Activated gamma-delta T cell treated with Interleukin-2 at 50 U/mL for 16 hours (primary cell): ENCODE measurements around the gene ELN.
"Not testable (repeated sequence)": the region's sequence is repeated elsewhere in the genome, so short reads cannot be mapped to it uniquely, and the experiment has no call there.

ENCODE experiments used
- DNase-seq: peaks from one replicate; pipeline ENCODE4 v3.0.0-alpha.2; 2020

The ELN gene

DNA sequence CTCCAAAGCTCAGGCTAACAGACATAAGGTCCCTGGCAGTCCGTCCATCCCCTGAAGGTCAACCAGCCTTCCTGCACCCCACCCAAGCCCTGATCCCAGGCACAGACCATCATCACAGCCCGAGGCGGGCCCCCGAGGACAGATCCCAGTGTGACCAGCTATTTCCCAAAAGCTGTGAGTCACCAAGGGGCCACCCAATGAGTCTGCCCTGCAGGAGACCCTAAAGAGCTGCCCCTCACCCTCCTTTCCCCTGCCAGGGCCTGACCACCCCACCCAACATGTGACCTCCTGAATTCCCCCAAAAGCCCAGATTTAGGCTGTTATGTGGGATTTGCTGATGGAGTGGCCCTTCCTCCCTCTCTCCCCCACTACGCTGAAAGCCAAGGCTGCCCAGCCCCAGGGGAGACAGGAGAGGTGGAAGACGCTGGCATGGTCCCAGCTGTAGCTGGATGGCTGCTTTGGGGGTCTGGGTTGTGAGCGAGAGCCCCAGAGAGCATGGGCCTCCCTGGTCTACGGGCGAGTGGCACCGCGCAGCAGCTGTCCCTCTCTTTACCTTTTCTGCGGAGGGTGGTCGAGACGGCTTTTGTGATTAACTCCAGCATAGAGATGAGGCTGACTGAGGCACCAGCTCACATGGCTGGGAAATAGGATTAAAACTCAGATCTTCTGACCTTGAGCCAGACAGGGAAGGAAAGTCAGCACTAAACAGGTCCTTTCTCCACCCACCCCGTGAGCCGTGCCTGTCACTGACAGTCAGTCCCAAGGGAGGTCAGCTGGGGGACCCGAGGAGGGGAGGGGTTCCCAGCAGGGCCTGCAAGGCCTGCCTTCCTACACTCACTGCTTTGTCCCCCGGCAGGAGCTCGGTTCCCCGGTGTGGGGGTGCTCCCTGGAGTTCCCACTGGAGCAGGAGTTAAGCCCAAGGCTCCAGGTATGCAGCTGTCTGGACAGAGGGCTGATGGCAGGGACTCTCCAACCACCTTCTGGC lies 16.7 kb downstream of the ELN start:
- DNase-seq, result no peak

DNA sequence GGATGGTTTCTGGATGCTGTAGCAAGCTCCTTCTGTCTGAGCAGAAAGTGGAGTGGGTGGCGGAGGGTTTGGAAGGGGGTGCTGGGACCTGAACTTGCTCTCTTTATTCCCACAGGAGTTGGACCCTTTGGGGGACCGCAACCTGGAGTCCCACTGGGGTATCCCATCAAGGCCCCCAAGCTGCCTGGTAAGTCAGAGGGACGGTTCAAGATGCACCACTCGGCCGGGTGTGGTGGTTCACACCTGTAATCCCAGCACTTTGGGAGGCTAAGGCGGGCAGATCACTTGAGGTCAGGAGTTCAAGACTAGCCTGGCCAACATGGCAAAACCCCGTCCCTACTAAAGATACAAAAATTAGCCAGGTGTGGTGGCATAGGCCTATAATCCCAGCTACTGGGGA lies 18.6 kb downstream of the ELN start:
- DNase-seq, result not testable (repeated sequence)

- no peak for DNase-seq
Measured at GRCh38 chr7:74047804-74048380, 19.9 kb downstream of the ELN start.

DNA sequence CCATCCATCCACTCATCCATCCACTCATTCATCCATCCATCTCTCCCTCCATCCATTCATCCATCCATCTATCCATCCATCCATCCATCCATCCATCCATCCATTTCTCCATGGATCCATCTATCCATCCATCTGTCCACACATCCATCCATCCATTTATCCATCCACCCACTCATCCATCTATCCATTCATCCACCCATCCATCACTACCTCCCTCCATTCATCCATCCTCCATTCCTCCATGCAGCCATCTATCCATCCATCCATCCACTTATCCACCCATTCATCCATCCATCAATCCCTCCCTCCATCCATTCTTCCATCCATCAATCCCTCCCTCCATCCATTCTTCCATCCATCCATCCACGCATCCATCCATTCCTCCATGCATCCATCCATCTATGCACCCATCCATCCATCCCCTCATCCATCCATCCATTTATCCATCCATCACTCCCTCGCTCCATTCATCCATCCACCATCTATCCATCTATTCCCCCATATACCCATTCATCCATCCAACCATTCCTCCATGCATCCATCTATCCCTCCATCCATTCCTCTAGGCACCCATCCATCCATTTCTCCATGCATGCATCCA lies 21.1 kb downstream of the ELN start:
- DNase-seq, result no peak

DNA sequence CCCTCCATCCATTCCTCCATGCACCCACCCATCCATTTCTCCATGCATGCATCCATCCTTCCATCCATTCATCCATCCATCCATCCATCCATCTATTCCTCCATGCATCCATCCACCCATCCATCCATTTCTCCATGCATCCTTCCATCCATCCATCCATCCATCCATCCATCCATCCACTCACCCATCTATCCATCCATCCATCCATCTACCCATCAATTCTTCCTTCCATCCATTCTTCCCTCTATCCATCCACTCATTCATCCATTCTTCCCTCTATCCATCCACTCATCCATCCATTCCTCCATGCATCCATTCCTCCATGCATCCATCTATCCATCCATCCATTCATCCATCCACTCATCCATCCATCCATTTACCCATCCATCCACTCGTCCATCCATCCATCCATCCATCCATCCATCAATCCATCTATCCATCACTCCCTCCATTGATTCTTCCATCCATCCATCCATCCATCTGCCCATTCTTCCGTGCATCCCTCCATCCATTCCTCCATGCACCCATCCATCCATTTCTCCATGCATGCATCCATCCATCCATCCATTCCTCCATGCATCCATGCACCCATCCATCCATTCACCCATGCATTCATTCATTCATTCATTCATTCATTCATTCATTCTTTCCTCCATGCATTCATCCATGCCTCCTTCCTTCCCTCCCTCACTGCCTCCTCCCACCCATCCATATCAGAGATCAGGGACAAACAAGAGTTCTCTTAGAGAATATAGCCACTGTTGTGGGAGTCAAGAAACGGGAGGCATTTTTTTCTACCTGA lies 22.2 kb downstream of the ELN start:
- DNase-seq, result no peak

DNA sequence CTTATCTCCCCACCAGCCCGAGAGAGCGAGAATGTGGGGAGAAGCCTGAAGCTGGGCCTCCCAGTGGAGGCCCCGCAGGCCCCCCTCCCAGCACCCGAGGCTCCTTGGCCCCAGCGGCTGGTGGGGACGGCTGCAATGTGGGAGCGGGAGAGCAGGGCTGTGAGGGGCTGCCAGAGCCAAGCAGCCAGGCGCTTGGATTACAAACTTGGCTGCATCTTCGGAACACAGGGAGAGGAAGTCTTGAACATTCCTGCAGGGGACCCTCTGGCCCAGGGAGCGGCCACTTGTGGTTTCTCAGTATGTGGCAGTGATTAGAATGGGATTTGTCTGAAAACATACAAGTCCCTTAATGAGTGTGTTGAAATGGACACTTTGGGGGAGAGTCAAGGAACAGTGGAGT lies 23.2 kb downstream of the ELN start:
- no peak for DNase-seq

- DNase-seq, result no peak
Measured at GRCh38 chr7:74051629-74052410, 23.8 kb downstream of the ELN start.

GRCh38 chr7:74052628-74053027 lies 24.7 kb downstream of the ELN start:
- no peak for DNase-seq

- DNase-seq, result no peak
Measured at GRCh38 chr7:74053589-74054186, 25.7 kb downstream of the ELN start.

- DNase-seq, result no peak
Measured at GRCh38 chr7:74056096-74056915, 28.3 kb downstream of the ELN start.

GRCh38 chr7:74057216-74057925 lies 29.4 kb downstream of the ELN start:
- DNase-seq, result no peak

DNA sequence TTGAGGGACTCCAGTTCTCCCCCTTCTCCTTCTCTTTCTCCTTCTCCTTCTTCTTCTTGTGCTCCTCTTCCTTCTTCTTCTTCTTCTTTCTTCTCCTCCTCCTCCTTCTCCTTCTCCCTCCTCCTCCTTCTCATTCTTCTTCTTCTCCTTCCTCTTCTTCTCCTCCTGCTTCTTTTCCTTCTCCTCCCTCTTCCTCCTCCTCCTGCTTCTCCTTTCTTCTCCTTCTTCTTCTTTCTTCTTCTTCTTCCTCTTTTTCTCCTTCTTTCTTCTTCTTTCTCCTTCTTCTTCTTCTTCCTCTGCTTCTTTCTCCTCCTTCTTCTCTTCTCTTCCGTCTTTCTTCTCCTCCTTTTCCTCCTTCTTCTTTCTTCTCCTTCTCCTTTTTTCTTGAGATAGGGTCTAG lies 30.0 kb downstream of the ELN start:
- DNase-seq, result no peak

- no peak for DNase-seq
Measured at GRCh38 chr7:74058486-74058885, 30.5 kb downstream of the ELN start.

- no peak for DNase-seq
Measured at GRCh38 chr7:74059037-74059436, 31.1 kb downstream of the ELN start.

DNA sequence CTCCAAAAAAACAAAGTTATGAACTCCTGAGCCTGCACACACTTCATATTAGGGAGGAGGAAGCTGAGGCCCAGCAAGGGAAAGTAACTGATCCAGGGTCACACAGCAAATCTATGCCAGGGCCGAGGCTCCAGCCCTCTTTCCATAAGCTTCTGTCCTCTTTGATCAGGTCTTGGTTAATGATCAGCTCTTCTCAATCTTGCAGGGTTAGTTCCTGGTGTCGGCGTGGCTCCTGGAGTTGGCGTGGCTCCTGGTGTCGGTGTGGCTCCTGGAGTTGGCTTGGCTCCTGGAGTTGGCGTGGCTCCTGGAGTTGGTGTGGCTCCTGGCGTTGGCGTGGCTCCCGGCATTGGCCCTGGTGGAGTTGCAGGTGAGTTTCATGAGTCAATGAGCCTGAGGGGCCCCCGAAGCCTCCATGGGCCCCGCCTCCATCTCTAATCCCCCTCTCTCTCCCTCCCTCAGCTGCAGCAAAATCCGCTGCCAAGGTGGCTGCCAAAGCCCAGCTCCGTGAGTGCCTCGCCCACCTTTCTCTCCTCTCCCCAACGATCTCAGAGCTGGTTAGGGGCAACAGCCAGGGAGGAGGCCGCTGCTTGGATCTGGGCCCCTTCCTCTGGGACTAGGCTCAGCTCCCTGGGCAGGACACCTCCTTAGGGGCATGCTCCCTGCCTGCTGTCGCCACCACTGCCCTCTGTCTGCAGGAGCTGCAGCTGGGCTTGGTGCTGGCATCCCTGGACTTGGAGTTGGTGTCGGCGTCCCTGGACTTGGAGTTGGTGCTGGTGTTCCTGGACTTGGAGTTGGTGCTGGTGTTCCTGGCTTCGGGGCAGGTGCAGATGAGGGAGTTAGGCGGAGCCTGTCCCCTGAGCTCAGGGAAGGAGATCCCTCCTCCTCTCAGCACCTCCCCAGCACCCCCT lies 32.0 kb downstream of the ELN start:
- no peak for DNase-seq

DNA sequence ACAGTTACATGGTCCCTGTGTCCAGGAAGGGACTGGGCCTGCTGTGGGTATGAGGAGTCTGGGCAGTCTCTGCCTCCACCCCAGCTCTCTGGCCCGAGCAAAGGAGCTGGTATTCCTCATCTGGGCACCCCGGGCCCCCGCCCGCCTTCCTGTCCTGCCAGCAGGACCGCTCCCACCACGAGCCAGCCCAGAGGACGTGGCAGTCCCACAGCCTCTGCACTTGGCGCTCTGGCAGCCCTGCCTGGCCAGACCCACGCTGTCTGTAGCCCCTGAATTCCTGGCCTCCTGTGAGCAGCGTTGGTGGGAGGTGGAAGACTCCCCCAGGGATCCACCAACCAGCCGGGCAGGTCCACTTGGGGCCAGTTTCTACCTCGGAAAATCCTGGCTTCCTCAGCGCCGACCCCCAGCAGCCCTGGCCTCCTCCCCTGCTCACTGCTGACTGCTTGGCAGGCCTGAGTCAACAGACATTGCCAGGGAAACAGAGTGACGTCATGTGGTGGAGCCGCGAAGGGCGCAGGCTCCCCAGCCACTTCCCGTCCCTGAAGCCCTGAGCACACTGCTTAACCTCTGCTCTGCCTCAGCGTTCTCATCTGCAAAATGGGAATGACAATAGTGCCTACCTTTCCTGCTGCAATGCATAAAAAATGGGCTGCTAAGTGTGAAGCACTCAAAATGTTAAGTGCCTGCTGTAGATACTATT lies 34.0 kb downstream of the ELN start:
- DNase-seq, result peak; percentile 60

DNA sequence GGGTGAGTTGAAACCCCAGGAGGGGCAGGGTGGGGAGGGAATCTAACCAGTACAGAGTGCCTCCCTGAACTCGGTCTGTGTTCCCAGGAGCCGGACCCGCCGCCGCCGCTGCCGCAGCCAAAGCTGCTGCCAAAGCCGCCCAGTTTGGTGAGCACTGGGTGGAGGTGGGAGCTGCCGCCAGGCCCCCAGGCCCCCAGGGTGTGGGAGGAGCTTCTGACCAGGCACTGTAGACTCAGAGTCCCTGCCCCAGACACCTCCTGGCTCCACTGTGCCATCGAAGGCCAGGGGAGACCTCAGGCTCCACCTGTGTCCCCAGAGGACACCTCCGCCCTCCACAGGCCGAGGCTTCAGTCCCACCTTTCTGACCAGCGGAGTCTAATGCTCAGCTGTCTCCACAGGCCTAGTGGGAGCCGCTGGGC lies 35.3 kb downstream of the ELN start:
- DNase-seq, result no peak

- no peak for DNase-seq
Measured at GRCh38 chr7:74063646-74064045, 35.7 kb downstream of the ELN start.

DNA sequence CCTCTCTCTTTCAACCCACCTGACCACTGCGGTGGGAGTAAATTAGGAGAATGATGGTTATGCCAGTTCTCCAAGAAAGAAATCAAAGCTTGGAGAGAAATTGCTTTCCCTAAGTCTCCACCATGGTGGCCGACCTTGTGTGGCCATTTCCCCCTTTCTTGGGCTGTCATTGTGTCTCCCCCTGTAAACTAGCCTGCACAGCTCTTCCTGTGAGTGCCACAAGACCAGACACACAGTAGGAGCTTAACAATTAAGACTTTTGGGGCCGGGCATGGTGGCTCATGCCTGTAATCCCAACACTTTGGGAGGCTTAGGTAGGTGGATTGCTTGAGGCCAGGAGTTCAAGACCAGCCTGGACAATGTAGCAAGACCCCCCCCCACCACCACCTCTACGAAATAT lies 36.7 kb downstream of the ELN start:
- no peak for DNase-seq
